Endometrial microvascular endothelial cells (primary cell): ENCODE measurements around the gene TSPYL1. TPM values are rescaled to one million over a fixed set of nuclear protein-coding genes. Genes with fewer than 3 reads are reported as not detected.
"Not testable (repeated sequence)": the region's sequence is repeated elsewhere in the genome, so short reads cannot be mapped to it uniquely, and the experiment has no call there.

Experiments used
- in situ Hi-C: cut with HindIII; loops from 2 replicates; pipeline ENCODE4 v1.10.0; 2017; ENCODE audit warnings: low sequenced_read_pairs, low pct_unique_long_range_greater_than_20kb; ENCODE audit errors: inconsistent ontology term
- total RNA-seq: library from RNA; depleted of rRNA; stranded (reverse); fragments of >200 nt; gene quantifications from one replicate; pipeline ENCODE4 v1.2.3, GENCODE V29; 2015; ENCODE audit errors: inconsistent ontology term

Gene TSPYL1
- total RNA-seq, result 59.1 TPM

GRCh38 chr6:116279232-116280160 lies at the start of gene TSPYL1:
Gene TSPYL1 (minus strand): TSS chr6:116279930. CDS start chr6:116279830, 100 bp downstream.
- in situ Hi-C loops, result no loop called here

GRCh38 chr6:116329156-116329555 lies 49.4 kb upstream of the TSPYL1 start:
- in situ Hi-C loops, result no loop called here

- in situ Hi-C loops, result no loop called here
These were observed 48.8 kb upstream of the TSPYL1 start for GRCh38 chr6:116328528-116328903.

GRCh38 chr6:116327803-116328527 lies 48.2 kb upstream of the TSPYL1 start:
- in situ Hi-C loops, result no loop called here

GRCh38 chr6:116326996-116327395 lies 47.3 kb upstream of the TSPYL1 start:
- in situ Hi-C loops, result no loop called here

- in situ Hi-C loops, result no loop called here
These were observed 46.5 kb upstream of the TSPYL1 start for GRCh38 chr6:116326181-116326671.

- in situ Hi-C loops, result not testable (repeated sequence)
These were observed 46.0 kb upstream of the TSPYL1 start for GRCh38 chr6:116325634-116326132.

GRCh38 chr6:116323863-116324262 lies 44.1 kb upstream of the TSPYL1 start:
- in situ Hi-C loops, result no loop called here

- in situ Hi-C loops, result not testable (repeated sequence)
These were observed 42.2 kb upstream of the TSPYL1 start for GRCh38 chr6:116321933-116322332.

- in situ Hi-C loops, result no loop called here
These were observed 37.2 kb upstream of the TSPYL1 start for GRCh38 chr6:116316772-116317467.

- in situ Hi-C loops, result no loop called here
These were observed 35.1 kb upstream of the TSPYL1 start for GRCh38 chr6:116314878-116315277.

GRCh38 chr6:116314218-116314617 lies 34.5 kb upstream of the TSPYL1 start:
- in situ Hi-C loops, result no loop called here

- in situ Hi-C loops, result no loop called here
These were observed 33.5 kb upstream of the TSPYL1 start for GRCh38 chr6:116313101-116313776.

- in situ Hi-C loops, result no loop called here
These were observed 29.9 kb upstream of the TSPYL1 start for GRCh38 chr6:116309657-116310056.

- in situ Hi-C loops, result no loop called here
These were observed 29.3 kb upstream of the TSPYL1 start for GRCh38 chr6:116309001-116309400.

- in situ Hi-C loops, result no loop called here
These were observed 27.9 kb upstream of the TSPYL1 start for GRCh38 chr6:116307633-116308032.

GRCh38 chr6:116307001-116307400 lies 27.3 kb upstream of the TSPYL1 start:
- in situ Hi-C loops, result no loop called here

GRCh38 chr6:116304538-116305097 lies 24.9 kb upstream of the TSPYL1 start:
- in situ Hi-C loops, result no loop called here
